Activated T-helper 1 cell treated with Interleukin-2 at 50 U/mL for 16 hours (primary cell): ENCODE data around the gene SCGB1C2.
"Not testable (repeated sequence)": the region's sequence is repeated elsewhere in the genome, so short reads cannot be mapped to it uniquely, and the experiment has no call there.

Experiments
- DNase-seq: peaks from one replicate; pipeline ENCODE4 v3.0.0-alpha.2; 2020; ENCODE audit warnings: low read depth

Gene SCGB1C2

DNA sequence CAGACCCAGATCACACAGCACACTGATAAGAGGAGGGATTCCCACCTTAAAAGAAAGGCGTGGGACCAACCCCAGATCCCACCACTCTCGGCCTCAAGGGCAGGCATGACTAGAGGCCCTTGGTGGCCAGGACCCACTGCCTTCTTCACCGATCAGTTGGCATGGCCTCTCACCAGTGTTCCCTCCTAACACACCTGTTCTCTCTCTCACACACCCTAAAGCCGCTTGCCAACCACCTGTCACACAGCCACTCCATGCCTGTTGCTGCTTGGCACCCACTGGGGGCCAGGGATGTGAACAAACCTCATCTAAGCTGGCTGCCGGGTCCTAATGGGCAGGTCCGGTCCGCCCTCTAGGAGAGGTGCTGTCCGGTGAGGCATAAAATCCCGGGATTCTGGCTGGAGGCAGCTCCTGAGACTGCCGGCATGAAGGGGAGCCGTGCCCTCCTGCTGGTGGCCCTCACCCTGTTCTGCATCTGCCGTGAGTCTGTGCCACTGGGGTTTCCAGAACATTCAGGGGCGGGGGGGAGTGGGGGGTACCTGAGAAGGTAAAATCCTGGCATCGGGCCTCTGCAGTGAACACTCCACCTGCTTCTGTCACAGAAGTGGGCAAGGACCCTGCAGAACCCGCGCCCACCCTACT lies at the start of gene SCGB1C2:
TSS of gene SCGB1C2 (plus strand) at position 404 of the 642 bp plus-strand sequence. CDS start at position 426, 22 bp downstream.
- not testable (repeated sequence) for DNase-seq

DNA sequence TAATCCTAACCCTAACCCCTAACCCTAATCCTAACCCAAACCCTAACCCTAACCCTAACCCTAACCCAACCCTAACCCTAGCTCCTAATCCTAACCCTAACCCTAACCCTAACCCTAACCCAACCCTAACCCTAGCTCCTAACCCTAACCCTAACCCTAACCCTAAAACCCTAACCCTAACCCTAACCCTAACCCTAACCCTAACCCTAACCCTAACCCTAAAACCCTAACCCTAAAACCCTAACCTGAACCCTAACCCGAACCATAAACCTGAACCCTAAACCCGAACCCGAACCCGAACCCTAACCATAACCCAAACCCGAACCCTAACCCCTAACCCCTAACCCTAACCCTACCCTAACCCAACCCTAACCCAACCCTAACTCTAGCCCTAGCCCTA lies 24.3 kb upstream of the SCGB1C2 start:
- not testable (repeated sequence) for DNase-seq

DNA sequence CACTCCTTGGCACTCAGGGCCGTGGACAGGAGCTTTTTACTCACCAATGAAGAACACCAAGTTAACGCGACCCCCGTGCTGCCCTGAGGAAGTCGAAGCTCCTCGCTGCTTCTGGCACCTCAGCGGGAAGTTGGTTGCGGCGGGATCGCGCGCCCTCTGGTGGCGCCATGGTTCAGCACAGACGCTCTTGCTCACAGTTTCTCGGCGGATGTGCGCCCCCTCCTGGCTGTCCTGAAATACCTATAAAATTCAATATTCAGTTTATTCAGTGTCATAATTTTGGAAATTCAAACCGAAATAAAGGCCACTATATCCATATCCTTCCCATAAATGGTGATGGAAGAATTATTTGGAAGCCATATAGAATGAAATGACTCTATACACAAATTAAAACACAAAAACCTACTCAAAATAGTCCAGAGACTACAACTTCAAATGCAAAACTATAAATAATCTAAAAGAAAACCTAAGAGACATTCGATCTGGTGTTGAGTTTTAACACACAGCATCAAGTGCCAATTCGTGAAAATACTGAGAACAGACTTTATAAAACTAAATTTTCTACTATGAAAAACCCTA lies 18.9 kb upstream of the SCGB1C2 start:
- not testable (repeated sequence) for DNase-seq

DNA sequence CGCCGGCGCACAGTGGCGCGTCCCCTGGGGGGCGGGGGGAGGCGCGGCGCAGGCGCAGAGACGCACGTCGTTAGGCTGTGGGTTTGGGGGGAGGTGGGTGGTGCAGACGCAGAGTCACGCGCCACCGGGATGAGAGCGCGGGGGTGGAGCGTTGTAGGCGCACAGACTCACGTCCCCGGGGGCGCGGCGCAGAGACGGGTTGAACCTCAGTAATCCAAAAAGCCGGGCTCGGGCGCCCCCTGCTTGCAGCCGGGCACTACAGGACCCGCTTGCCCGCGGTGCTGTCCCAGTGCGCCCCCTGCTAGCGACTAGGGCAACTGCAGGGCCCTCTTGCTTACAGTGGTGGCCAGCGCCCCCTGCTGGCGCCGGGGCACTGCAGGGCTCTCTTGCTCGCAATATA lies 3.4 kb upstream of the SCGB1C2 start:
- DNase-seq: not testable (repeated sequence)

DNA sequence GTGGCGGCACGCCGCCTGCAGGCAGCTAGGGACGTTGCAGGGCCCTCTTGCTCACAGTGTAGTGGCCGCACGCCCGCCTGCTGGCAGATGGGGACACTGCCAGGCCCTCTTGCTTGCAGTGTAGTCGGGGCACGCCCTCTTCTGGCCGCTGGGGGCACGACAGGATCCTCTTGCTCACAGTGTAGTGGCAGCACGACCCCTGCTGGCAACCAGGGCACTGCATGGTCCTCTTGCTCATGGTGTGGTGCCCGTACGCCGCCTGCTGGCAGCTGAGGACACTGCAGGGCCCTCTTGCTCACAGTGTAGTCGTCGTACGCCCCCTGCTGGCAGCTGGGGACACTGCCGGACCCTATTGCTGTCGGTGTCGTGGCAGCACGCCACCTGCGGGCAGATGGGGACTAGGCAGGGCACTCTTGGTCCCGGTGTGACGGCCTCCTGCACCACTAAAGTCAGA lies 3.0 kb upstream of the SCGB1C2 start:
- DNase-seq: not testable (repeated sequence)

DNA sequence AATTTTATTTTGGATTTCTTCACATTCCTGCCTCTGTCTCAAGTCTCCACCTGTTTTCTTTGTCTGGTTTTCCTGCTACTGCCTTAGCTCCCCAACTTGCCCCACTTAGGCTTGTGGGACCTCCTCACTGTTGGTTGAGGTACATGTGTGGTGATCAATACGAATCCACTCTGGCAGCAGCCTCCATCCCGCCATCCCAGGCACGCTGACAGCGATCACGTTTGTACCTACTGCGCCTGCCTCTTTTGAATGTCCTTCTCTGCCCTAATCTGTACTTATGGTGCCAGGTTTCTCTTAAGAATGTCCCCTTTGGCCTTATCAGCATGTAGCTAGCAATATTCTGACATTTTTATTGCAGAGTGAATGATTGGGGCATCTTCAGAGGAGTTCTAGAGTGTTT lies 2.3 kb upstream of the SCGB1C2 start:
- DNase-seq: not testable (repeated sequence)

DNA sequence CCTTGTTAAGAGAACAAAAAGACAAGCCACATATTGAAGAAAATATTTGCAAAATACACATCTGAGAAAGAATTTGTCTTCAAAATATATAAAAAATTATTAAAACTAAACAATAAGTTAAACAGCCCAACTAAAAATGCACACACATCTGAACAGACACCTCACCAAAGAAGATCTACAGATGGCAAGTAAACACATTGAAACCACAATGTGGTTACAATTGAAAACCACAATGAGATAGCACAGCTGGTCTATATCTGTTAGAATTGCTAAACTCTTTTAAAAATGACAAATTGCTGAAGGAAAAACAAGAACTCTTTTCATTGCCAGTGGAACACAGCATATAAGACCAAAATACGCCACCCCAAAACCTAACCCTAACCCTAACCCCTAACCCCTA lies 1.5 kb upstream of the SCGB1C2 start:
- not testable (repeated sequence) for DNase-seq

DNA sequence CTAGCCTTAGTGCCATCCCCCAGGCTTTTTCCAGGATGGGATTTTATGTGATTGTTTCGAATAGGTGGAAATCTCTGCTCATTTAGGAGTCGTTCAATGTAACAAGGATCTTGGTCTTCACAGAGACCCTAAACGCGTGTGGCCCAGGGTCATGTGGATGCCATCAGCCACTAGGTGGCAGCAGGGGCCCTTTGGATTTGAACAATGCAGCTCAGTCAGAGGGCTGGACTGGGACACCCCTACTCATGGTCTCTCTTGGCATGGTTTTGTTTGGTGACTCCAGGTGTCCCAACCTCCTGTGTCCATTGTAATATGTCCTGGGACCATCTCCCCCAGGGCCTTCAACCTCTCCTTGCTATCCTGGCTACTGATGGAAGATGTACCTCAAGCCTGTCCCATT lies 838 bp upstream of the SCGB1C2 start:
- DNase-seq: peak; percentile 43

DNA sequence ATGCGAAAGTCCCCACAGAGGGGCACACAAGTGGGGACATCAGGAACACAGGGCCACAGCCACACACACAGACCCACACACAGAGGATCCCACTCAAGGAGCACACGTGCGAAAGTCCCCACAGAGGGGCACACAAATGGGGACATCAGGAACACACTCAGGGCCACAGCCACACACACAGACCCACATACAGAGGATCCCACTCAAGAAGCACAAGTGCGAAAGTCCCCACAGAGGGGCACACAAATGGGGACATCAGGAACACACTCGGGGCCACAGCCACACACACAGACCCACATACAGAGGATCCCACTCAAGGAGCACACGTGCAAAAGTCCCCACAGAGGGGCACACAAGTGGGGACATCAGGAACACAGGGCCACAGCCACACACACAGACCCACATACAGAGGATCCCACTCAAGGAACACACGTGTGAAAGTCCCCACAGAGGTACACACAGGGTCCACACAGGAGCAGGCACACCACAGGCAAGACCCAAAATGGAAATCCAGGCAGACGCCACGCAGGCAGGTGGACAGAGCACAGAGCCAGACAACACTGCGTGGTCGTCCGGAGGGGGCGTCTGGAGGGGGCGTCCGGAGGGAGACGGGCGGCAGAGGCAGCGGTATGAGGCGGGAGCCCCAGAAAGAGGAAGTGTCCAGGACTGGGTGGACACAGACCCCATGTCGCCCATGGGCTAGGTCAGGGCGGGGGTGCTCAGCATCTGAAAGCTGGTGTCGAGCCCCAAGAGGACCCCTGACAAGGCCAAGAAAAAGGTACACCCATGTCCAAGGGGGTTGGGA lies 2.2 kb downstream of the SCGB1C2 start:
- DNase-seq: not testable (repeated sequence)

DNA sequence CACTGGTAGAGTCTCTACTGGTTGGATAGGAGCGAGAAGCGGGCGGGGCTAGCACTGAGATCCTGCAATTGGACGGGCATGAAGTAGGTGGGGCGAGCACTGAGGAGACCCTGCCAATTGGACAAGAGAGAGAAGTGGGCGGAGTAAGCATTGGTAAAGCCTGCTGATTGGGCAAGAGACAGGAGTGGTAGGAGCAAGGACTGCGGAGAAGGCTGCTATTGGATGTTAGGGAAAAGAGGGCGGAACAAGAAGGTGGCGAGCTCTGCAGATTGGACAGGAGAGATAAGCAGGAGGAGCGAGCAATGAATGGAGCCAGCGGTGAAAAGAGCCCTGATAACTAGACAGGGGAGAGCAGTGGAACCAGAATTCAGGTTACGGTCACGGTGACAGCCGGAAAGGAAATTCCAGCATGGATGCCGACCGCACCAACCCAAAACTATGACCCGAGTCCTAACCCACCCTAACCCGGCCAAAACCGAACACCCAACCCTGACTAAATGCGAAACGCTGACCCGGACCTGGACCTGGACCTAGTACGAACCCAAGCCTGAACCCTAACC lies 4.8 kb downstream of the SCGB1C2 start:
- no peak for DNase-seq

DNA sequence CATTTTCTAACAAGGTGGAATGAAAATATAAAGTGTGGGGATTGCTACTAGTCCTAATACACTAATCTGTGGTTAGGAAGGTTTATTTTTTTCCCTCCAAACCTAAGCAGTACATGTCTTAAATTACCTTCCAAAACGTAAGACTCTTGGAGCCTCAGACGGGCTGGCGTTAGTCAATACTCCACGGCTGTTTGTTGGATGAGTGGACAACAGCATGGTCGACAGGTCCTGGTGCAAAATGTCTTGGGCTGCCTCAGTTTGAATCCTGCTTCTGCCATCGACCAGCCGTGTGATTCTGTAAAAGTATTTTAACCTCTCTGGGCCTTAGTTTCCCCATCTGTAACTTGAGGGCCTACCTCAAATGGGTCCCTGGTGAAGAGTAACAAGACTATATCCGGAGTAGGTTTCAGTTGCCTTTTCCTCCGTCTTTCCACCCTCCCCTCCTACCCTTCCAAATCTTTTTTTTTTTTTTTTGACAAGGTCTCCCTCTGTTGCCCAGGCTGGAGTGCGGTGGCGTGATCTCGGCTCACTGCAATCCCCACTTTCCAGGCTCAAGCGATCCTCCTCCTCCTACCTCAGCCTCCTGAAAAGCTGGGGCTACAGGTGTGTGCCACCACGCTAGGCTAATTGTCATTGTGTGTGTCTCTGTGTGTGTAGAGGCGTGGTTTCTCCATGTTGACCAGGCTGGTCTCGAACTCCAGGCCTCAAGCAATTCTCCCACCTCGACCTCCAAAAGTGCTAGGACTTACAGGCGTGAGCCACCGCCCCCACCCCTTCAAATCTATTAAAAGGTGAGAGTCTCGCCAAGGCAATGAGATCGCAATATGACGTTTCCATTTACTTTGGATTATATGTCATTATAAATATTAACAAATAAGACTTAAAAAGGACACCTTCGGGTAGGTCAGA lies 5.8 kb downstream of the SCGB1C2 start:
- no peak for DNase-seq

DNA sequence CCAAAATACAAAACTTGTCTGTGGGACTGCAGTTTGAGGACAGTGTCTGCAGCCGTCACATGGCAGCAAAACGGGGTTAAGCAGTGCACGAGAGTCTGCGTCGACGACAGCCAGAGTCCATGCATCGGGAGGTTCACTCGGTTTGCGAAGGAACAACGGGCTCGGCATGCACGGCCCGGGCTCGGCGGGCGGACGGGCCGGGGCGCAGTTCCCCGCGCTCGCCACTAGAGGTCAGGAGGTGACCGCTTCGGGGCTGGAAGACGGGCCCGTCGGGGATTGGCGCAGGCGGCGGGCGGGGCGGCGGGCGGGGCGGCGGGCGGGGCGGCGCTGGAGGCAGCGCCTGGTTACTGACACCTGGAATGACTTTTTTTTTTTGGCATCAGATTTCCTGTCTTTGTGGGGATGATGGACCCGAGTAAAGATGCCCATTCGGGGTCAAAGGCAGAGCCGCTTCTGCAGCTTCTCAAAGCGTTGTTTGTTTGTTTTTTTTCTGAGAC lies 6.5 kb downstream of the SCGB1C2 start:
- DNase-seq: peak; percentile 76

DNA sequence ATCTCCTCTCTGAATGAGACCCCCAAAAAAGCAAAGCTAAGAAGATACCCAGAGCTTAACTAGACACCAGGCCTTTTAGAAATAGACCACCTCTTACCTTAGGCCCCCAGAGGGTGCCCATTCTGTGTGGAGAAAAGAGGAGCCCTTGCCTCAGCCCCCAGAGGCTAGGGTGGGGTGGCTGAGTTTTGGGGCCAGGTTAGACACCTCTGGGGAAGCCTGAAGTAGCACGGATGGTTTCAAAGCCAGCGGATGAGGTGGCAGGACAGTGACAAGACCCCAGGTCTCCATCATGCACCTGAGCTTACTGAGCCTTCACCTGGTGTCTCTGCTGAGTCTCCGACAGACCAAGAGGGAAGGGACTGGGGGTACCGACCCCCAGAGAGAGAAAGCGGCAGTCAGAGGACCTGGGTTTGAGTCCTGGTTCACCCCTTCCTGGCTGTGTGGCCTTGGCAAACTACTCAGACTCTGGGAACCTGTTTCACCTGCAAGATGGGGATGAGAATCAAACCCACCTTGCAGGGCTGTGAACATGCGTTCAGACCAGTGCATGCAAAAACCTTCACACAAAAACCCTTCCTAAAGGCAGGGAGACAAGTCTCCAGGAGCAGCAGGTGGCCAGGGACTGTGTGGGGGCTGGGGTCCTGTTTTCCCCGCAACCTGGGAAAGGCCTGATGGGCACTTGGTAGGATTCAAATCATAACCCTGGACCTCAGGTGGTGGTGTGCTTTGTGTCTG lies 7.7 kb downstream of the SCGB1C2 start:
- DNase-seq: no peak

DNA sequence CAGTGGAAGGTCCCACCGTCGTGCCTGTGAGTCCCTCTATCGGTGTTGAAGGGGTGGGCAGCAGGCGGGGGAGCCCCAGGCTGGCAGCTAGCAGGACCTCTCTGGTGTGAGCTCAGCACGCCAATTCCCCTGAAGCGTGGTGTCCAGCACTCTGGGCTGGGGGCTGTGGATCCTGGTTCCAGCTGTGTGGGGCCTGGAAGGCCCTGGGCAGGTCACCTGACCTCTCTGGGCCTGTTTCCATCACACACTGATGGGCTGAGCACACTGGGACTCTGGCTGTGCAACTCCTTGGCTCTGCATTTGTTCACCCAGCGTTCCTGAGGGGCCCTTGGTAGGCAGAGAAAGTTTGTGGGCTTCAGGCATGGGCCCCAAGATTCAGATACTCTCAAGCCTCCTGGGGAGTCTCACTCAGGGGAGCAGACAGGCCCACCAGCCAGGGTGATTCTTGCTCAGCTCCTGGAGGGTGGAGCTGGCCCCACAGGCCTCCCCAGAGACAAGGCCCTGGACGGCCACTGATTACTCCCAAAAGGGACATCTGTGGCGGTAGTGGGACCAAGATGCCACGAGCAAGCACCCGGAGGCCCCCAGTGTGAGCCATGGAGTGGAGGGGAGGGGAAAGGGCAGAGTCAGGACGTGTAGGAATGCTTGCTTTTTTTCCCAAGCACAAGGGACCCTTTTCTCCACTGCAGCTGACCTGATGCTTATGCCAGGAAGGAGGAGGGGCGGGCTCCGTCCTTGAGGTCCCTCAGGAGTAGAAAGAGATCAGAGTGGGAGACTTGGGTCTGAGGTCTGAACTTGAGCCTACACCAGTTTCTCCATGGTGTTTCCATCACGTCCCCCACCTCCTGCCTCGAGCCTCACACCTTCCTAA lies 8.5 kb downstream of the SCGB1C2 start:
- DNase-seq: no peak

DNA sequence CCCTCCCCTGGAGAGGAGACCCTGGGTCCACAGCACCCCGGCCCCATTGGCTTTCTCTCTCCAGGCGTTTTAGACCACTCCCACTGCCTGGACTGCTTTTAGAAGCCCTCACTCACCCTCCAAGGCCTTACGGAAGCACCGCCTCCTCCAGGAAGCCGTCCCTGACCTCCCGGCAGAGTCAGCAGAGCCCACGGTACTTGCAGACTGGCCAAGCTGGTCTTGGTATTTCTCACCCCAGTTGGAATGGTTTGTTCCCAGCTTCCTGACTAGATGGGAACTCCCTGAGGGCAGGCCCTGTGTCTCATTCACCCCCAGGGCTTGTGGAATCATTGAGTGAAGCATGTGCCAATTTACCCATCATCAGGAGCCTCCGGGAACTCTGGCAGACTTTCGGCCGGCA lies 9.2 kb downstream of the SCGB1C2 start:
- DNase-seq: no peak

DNA sequence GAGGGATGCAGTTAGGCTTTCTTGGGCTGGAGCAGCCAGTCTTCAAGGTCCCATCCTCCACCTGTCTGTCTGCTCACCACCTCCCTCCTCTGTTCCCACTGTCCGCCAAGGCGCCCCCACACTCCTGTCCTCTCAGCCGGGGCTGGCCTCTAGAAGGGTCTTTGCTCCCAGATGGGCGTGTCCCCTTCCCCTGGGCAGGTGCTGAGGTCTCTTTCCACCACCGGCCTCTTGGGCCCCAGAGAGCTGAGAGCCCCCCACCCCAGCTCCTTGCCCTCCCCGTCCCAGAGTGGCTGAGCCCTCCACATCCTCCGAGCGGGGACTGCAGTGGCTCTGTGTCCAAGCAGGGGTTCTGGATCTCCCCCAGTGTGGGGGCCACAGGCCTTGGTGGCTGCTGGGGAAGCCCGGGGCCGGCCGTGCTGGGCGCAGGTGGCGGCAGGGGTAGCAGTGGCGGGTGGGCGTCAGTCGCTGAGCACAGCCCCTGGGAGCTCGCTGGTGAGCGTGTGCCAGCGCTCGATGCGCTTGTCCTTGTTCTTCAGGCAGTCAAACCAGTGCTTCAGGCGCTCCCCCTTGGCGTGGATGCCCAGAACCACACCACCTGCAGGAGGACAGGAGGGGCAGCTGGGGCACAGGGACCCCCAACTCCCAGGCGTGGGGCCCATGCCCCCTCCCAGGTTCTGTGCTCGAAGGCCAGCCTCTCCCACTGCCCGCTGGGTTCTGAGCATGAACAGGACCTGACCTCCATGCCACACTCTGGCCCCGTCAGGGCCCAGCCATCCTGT lies 9.8 kb downstream of the SCGB1C2 start:
- DNase-seq: no peak

DNA sequence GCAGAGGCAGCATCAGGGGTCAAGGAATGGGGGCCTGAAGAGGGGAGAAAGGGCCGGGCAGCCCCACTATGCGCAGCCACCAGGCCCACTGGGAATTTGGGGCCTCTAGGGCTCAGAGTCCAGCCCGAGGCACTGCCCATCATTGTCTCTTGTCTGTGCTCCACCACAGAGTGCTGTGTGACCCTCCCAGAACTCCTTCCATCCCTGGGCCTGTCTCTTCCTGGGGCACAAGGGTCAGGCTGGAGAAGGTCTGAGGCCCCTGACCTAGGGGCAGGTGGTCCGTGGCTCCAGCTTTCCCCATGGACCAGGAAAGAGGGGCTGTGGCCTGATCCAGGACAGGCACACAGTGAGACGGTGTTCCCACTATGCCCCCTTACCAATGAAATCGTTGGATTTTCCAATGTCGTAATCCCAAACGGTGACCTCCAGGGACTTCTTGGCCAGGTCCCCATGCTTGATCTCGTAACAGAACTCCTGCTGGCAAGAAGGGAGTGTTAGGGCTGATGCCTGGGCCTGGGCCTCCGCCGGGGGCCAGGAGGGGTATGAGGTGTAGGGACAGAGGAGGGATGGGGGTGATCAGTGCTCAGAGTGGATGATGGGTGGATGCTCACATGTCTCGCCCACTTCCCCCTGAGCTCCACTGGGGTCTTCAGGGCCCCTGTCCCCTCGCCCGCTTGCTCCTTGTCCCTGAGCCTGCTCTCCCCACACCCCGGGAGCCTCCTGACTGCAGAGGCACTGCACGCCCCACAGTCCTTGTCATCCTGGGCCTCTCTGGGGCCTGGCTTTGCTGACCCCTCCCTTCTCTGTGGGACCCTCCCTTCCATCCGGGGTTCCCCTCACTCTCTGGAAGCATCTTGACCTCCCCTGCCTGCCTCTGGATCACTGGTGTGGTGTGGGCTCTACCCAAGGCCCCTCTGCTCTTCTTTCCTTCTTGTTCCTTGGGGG lies 10.7 kb downstream of the SCGB1C2 start:
- no peak for DNase-seq

DNA sequence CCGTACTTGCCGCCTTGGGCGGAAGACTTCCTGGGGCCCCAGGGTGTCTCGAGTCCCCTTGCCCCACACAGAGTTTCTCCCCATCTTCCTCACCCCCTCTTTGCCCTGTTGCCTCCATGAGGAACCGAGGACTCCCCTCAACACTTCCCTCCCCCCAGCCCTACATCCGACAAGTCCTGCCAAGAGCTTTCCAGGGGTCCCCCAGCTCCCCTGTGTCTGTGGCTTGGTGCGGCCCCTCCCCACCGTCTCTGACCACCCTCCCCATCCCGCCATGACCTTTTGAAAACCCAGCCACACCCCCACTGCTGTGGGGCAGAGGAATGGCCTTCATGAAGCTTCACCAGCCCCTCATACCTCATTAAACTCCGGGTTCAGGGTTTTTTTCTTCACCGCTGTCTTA lies 11.4 kb downstream of the SCGB1C2 start:
- no peak for DNase-seq
